GM21717 (cell line): ENCODE measurements around the gene KRT31.
"Not testable (repeated sequence)": the region's sequence is repeated elsewhere in the genome, so short reads cannot be mapped to it uniquely, and the experiment has no call there.

Experiments used
- ATAC-seq: cut with Tn5 transposase; IDR thresholded peaks from one replicate; pipeline ENCODE4 v1.9.1; 2021; ENCODE audit warnings: mild to moderate bottlenecking, moderate library complexity; ENCODE audit not compliant: unreplicated experiment

The KRT31 gene

DNA sequence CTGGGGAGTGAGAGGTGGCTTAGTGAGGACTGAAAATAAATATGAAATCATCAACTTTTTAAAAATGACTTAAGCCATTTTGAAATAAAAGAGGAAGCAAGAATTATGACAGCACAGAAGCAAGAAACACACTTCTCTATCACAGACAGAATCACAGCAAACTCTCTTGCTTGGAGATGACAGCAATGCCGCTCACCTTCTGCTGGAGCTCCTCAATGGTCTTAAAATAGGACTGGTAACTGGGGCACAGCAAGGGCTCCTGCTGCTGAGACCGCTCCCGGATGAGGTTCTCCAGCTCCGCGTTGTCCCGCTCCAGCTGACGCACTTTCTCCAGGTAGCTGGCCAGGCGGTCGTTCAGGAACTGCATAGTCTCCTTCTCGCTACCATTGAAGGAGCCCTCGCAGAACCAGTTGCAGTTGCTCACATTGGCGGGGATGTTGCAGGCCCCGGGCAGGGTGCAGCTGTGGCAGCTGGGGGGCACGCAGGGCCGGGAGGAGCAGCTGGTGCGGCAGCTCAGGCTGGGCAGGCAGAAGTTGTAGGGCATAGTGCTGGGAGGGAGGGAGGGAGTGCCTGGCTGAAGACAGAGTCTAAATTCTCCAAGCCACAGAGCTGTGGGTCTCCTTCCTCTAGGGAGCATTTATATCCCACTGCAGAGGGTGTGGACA is at the start of gene KRT31:
TSS of gene KRT31 (minus strand) at position 613 of the 665 bp plus-strand sequence. CDS start at position 544, 69 bp downstream.
- ATAC-seq = no peak

DNA sequence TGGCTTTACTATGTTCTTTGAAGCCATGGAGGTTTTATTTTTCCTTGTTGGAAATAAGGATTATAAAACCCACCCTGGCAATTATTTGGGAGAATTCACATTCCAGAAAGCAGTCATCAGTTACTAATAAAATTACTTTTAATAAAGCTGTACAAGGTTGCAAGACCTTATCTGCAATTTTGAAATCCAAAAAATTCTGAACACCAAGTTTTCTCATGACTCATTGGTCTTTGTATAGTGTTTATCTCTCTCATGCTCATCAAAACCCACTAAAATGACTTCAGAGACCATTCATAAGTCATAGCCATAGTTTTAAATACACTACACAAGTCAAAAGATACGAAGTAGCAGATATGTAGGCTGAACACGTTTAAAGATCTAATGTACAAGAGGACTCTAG is 49.4 kb upstream of the KRT31 start:
- ATAC-seq = no peak

DNA sequence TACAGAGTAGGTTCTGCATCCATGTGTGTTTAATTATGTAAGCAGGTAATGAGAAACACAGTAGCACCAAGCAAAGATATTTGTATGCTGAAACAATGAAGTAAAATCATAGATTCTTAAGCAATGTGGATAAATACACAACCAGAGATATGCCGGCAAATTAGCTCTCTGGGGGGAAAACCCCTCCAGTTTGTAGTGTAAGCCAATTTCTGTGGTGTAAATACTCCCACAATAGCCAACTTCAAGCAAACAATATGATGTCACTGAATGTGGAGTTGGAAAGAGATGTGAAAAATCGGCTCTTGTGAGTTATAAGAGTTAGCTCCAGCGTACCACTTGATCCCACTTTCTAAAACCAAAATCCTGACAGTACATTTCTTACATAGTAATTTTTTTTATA is 47.2 kb upstream of the KRT31 start:
- no peak for ATAC-seq

DNA sequence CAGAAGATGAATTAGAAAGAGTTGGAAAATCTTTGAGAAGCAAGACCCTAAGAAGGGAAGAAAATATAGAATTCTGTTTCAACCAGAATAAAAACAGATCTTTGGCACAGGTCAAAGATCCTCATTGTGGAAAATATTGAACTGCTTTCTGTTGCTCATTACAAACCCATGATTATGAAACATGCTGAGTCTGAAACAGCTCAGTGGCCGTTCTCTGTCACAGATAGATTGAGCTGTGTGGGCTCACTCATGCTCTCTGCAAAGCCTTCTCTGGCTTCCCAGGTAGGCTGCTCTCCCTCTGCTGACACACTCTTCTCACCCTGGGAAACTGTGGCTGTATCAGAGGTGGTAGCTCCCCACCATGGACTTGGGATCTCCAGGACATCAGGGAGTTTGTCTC is 46.8 kb upstream of the KRT31 start:
- no peak for ATAC-seq

DNA sequence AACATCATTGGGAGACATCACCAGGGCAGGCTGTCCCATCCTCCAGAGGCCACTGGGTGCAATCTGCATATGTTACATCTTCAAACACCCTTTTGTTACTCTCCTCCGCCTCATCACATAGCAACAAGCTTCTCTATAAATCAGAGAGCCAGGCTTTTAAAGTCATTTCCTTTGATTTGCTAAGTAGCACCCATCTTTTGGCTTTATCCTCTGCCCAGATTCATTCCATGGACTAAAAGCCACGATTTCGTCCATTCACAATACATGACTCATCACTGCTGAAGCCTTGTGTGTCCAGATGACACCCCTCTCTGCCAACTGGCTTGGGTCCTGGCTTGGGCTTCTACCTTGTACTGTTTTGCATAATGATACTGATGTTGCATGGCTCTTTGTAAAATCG is 45.3 kb upstream of the KRT31 start:
- no peak for ATAC-seq

DNA sequence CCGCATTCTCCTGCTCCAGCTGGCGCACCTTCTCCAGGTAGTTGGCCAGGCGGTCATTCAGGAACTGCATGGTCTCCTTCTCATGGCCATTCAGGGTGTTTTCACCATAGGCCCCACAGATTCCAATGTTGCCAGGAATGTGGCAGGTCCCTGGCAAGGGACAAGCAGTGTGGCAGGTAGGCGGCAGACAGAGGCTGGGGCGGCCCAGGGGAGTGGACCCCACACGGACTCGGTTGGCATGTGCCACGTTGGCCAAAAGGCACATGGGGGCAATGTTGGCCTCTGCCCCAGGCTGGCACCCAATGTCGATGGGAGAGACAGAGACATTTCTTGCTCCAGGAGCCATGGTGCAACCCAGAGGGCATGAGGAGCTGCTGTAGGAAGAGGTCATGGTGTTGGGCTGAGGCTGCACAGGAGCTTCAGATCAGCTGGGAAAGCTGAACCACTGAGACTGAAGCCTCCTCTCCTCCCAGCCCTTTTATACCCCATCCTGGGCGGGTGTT is 43.2 kb upstream of the KRT31 start, which contains the start of gene KRT38:
TSS of gene KRT38 (minus strand) at position 453 of the 503 bp plus-strand sequence. CDS start at position 391, 62 bp downstream.
- no peak for ATAC-seq

DNA sequence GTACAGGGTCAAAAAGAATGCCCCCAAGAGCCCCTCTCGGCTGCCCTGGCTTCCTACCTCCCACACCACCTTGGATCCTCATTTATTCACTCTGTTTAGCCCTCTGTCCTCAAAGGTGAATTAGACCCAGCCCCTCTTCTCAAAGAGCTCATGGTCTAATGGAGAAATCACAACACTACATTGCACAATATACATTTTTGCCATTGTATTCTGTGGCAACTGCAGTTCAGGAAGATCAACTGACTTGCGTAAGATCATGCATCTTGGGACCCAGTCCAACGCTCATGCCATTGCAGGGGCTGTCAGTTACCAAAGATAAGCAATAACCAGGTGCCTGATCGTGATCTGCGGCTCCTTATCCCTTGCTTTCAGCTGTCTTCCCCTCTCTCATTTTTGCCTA is 42.0 kb upstream of the KRT31 start:
- ATAC-seq = no peak

DNA sequence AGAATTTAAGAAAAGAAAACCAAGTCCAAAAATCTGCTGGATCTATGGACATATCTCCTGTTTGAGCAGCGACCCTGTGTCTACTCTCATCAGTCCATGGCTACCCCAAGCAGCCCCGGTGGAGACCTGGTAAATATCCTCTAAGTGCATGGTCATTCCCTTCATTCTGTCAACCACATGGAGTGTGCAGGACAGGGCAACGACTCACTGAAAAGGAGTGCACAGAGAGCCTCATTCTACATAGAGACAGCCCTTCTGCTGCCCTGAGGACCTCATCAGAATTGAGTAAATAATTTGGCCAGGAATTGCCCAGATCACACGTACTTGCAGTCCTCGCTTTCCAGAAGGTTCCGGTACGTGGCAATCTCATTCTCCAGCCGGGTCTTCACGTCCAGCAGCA is 40.4 kb upstream of the KRT31 start:
- ATAC-seq = no peak

DNA sequence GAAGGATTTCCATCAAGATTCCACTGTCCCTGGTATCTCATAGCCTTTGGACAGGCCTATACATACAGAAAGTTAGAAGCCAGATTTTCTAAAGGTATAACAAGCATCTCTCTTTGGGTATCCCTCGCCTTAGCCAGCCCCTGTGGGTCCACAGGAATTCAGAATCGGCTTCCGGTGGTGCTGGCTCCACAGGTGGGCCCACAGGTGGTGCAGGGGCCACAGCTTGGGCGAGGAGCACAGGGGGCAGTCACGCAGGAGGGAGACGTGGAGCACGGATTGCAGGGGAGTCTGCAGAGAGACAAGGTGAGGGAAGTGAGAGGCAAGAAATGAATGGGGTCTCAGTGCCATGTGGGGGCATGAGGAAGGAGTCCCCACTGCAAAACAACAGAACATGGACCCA is 39.8 kb upstream of the KRT31 start:
- no peak for ATAC-seq

DNA sequence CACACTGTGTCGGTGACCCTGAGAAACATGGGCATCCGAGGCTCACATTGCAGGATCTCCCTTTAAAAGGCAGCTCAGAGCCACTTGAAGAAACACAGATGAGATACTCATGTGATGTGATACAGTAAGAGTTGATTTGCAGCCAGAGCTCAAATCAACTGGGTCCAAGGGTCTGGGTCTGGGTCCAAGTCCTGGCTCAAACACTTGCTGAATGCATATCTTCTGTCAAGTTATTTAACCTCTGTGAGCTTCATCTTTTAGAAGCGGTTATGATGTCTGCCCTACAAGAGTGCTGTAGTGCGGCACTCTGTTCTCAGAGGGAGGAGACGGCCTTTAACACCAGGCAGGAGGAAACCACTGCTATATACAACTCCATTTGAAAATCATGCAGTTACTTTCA is 37.0 kb upstream of the KRT31 start:
- no peak for ATAC-seq

DNA sequence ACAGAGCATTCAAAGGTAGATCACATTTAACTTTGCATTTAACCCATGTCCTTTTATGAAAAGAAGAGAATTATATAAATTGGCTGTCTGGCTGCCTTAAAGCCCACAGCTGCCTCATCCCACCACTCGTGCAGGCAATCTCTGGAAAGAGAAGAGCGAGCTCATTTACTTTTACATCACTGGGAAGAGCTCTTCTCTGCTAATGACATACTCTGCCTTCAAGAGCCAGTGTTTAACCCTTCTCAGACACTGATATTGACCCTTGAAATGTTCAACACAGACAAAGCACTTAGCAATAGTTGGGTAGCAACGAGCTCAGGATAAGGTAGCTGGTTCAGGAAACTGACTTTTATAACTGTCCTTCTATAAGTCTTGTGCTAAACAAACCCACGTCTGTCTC is 36.6 kb upstream of the KRT31 start:
- ATAC-seq = no peak

DNA sequence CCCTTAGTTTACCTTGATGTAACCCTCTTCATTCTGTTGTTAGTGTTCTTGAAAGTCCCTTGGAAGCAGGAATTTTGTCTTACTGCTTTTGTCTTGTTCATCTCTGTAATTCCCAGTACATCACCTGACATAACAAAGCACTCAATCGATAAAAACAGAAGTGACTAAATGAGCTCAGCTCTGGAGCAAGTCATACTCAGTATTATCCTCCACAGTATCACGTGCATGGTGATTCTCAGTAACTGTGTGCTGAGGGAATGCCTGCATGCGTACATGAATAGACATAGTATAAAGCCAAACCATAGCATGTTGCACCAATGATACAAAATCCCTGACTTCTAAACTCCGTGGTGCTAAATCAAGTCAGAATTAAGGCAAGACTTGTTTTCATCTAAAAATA is 36.2 kb upstream of the KRT31 start:
- no peak for ATAC-seq

DNA sequence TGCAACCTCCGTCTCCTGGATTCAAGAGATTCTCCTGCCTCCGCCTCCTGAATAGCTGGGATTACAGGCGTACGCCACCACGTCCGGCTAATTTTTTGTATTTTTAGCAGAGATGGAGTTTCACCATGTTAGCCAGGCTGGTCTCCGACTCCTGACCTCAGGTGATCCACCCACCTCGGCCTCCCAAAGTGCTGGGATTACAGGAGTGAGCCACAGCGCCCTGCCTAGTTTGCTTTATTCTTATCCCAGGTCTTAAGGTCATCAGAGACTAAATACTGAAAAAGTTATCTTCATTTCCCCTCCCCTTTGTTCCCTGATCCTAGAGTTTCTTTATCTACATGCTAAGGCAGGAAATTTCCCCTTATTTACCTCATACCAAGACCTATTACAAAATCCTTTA is 33.0 kb upstream of the KRT31 start:
- not testable (repeated sequence) for ATAC-seq

DNA sequence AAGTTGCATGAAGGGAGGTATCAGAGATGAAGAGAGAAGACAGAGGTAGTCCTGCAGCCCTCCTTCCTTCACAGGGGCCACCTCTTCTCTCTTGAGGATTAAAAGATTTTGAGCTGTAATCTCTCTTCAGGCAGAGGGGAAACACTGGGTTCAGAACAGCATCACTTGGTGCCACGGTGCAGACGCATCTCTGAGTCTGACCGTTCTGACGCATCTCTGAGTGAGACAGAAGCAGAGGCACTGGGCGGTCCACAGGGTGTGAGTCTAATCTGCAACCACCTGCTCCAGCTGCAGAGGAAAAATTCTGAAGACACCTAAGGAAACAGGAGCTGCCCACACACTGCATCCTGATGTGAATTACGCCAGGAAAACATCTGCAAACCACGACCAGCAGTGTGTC is 32.3 kb upstream of the KRT31 start:
- no peak for ATAC-seq

DNA sequence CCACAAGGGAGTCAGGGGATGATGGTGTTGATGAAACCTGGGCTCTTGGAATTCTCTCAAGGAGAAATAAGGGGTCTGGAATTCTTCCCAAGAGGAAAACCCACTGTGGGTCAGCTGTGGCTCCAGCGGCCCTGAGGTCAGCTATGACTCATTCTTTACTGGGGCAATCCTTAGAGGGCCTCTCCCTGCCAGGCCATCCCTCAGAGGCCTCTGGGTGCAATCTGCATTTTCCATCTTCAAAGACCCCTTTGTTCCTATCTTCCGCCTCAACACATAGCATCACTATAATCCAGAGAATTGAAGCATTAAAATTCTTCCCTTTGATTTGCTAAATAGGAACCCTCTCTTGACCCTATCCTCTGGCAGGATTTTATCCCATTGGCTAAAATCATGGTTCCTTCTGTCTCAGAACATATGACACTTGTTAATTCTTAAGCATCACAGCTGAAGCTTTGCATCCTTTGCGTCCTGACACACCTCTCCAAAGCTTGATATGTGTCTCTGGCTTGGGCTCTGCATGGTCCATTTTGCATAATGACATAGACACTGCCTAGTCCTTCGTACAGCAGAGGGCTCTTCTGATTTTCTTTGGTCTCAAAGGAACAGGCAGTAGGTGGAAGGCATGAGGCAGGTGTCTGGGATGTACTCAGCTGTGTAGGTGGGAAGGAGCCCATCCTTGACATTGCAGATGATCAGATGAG is 31.3 kb upstream of the KRT31 start:
- no peak for ATAC-seq

DNA sequence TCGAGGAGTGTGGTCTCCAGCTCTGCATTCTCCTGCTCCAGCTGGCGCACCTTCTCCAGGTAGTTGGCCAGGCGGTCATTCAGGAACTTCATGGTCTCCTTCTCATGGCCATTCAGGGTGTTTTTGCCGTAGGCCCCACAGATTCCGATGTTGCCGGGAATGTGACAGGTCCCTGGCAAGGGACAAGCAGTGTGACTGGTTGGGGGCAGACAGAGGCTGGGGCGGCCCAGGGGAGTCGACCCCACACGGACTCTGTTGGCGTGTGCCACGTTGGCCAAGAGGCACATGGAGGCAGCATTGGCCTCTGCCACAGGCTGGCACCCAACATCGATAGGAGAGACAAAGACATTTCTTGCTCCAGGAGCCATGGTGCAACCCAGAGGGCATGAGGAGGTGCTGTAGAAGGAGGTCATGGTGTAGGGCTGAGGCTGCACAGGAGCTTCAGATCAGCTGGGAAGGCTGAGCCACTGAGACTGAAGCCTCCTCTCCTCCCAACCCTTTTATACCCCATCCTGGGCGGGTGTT is 26.8 kb upstream of the KRT31 start, which contains the start of gene KRT37:
TSS of gene KRT37 (minus strand) at position 475 of the 525 bp plus-strand sequence. CDS start at position 413, 62 bp downstream.
- no peak for ATAC-seq

DNA sequence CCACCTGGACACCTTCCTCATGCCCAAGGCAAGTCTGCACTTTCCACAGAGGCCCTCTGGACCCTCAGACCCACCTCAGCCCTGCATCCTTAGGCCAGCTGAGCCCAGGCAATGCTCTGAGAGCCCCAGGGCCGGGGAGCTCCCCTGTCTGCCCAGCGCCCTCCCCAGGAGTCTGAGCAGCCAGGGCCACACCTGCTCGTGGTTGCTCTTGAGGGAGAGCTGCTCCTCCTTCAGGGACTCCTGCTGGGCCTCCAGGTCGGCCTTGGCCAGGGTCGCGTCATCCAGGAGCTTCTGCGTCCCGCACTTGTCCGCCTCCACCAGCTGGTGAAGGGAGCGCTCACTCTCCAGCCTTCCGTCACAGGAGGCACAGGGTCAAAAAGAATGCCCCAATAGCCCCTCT is 25.2 kb upstream of the KRT31 start:
- not testable (repeated sequence) for ATAC-seq

DNA sequence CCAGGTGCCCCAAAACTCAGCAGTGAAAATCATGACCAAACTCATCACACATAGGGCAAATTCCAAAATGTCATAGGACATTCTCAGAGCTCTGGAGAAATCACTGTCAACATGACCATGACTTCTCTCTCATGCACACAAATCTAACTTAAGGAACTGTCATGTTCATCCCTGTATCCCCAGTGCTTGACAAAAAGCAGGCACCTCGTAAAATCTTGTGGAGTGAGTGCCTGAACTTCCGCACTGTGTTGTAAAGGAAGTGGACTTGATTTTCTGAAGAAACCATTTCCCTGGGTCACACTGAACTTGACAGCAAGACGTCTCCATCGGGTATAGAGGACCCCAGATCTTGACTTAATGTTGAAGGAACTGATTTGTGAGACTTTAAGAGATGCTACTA is 24.2 kb upstream of the KRT31 start:
- no peak for ATAC-seq

DNA sequence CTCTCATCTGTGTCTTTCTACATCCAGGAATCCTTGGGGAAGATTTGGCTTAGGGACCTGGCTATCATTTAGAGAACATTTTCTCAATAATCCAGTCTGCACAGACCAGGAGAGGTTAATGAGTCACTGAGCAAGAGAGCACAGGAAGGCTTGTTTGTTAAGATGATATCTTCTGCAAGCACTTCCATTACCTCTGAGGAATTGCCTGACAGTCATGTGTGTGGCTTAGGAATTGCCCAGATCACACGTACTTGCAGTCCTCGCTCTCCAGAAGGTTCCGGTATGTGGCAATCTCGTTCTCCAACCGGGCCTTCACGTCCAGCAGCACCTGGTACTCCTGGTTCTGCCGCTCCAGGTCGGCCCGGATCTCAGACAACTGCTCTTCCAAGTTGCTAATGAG is 23.7 kb upstream of the KRT31 start:
- no peak for ATAC-seq

DNA sequence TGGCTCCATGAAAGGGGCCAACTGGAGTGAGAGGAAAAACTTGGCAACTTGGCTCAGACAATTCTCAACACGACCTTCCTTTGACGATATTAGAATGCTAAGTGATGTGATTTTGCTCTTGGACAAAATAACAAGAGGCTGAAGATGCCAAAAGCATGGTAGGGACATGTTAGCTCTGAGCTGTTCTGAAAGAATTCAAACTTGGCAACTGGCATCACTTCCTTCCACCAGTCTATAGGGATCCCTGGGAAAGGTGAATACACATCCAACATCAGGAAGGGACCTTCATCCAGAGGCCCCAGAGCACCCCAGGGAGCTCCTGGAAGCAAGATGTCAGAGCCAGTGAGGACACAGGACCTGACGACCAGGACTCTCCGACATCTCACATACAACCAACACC is 22.7 kb upstream of the KRT31 start:
- ATAC-seq = no peak

DNA sequence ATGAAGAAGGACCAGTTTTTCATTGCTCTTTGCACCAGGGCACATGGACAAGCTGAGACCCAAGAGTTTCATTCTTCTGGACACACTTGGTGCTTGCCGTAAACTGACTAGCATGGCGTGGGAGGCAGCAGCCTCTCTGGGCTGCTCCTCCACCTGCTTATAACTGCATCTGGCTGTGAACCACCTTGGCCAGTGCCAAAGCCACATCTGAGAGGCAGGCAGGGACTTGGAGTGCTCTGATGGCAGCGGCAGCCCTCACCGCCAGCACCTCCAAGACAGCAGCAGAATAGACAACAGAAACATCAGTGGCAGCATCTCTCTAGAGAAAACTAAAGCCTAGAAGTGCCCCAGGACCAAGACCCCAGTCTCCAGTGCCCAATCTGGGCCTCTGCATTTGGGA is 22.3 kb upstream of the KRT31 start:
- ATAC-seq = no peak
